ENCODE results near the gene RNPEPL1.
"Not testable (repeated sequence)": the region's sequence is repeated elsewhere in the genome, so short reads cannot be mapped to it uniquely, and the experiment has no call there.

Gene RNPEPL1

GRCh38 chr2:240532031-240532775, 36.1 kb upstream of the RNPEPL1 start:
- POLR2A ChIA-PET = no interaction called here
- TF ChIP-seq TARDBP (IDR thresholded peaks at IDR 0.05) (no peak), LEF1 (IDR thresholded peaks at IDR 0.05; ENCODE audit: borderline replicate concordance) (no peak), FOXK2 (IDR thresholded peaks at IDR 0.05) (no peak), BHLHE40 (IDR thresholded peaks at IDR 0.05; ENCODE audit: borderline replicate concordance) (no peak), ZNF384 (IDR thresholded peaks at IDR 0.05) (no peak), SUZ12 (IDR thresholded peaks at IDR 0.05) (no peak), PKNOX1 (IDR thresholded peaks at IDR 0.05) (no peak)
- CTCF ChIA-PET = no interaction called here
- DNase-seq (ENCODE audit: extremely low spot score) = no peak

GRCh38 chr2:240538031-240538780, 30.1 kb upstream of the RNPEPL1 start:
- no peak for DNase-seq (ENCODE audit: extremely low spot score)
- no peak for TF ChIP-seq SP1 (IDR thresholded peaks at IDR 0.05)
- TF ChIP-seq ZNF384 (IDR thresholded peaks at IDR 0.05) = no peak
- ChIA-PET CTCF (no interaction called here), POLR2A (interaction anchor here (1.0 kb wide), 1 partner anchor 23 kb away, joined by 3 read pairs; no protein-coding TSS in a partner anchor)

GRCh38 chr2:240539101-240539500, 29.2 kb upstream of the RNPEPL1 start:
- POLR2A ChIA-PET = interaction anchor here (1.0 kb wide), 1 partner anchor 22 kb away, joined by 3 read pairs; no protein-coding TSS in a partner anchor
- CTCF ChIA-PET = not testable (repeated sequence)

GRCh38 chr2:240539906-240540305, 28.4 kb upstream of the RNPEPL1 start:
- ChIA-PET CTCF (no interaction called here), POLR2A (no interaction called here)
- TF ChIP-seq ARNT (IDR thresholded peaks at IDR 0.05) (no peak), L3MBTL2 (conservative IDR thresholded peaks at IDR 0.05) (no peak), CTBP1 (IDR thresholded peaks at IDR 0.05; ENCODE audit: borderline replicate concordance) (no peak), ELF4 (IDR thresholded peaks at IDR 0.05) (no peak), NFRKB (IDR thresholded peaks at IDR 0.05) (no peak), FOXA1 (IDR thresholded peaks at IDR 0.05) (no peak), SUZ12 (IDR thresholded peaks at IDR 0.05) (no peak), FOXK2 (IDR thresholded peaks at IDR 0.05) (no peak), TARDBP (IDR thresholded peaks at IDR 0.05) (no peak), PKNOX1 (IDR thresholded peaks at IDR 0.05) (no peak)
- DNase-seq (ENCODE audit: extremely low spot score) = no peak

More at GRCh38 chr2:240539101-240539500, 29.2 kb upstream of the RNPEPL1 start:
- not testable (repeated sequence) for DNase-seq (ENCODE audit: extremely low spot score)

GRCh38 chr2:240551288-240551687, 17.0 kb upstream of the RNPEPL1 start:
- DNase-seq (ENCODE audit: extremely low spot score) = no peak
- TF ChIP-seq SUZ12 (IDR thresholded peaks at IDR 0.05) (no peak), NFRKB (IDR thresholded peaks at IDR 0.05) (no peak), HDGF (IDR thresholded peaks at IDR 0.05; ENCODE audit: borderline replicate concordance) (no peak), L3MBTL2 (conservative IDR thresholded peaks at IDR 0.05) (no peak), BHLHE40 (IDR thresholded peaks at IDR 0.05; ENCODE audit: borderline replicate concordance) (no peak), ZNF384 (IDR thresholded peaks at IDR 0.05) (no peak), TARDBP (IDR thresholded peaks at IDR 0.05) (no peak), PKNOX1 (IDR thresholded peaks at IDR 0.05) (no peak), CTBP1 (IDR thresholded peaks at IDR 0.05; ENCODE audit: borderline replicate concordance) (no peak), ELF4 (IDR thresholded peaks at IDR 0.05) (no peak), SP1 (IDR thresholded peaks at IDR 0.05) (no peak), FOXA1 (IDR thresholded peaks at IDR 0.05) (no peak), LEF1 (IDR thresholded peaks at IDR 0.05; ENCODE audit: borderline replicate concordance) (no peak), FOXM1 (IDR thresholded peaks at IDR 0.05; ENCODE audit: borderline replicate concordance) (no peak), ARNT (IDR thresholded peaks at IDR 0.05) (no peak)
- ChIA-PET POLR2A (no interaction called here), CTCF (interaction anchor here (0.7 kb wide), 1 partner anchor 657 kb away, joined by 3 read pairs; no protein-coding TSS in a partner anchor)

GRCh38 chr2:240551811-240552210, 16.5 kb upstream of the RNPEPL1 start:
- no peak for DNase-seq (ENCODE audit: extremely low spot score)
- TF ChIP-seq BHLHE40 (IDR thresholded peaks at IDR 0.05; ENCODE audit: borderline replicate concordance) (no peak), FOXM1 (IDR thresholded peaks at IDR 0.05; ENCODE audit: borderline replicate concordance) (no peak), L3MBTL2 (conservative IDR thresholded peaks at IDR 0.05) (no peak), PKNOX1 (IDR thresholded peaks at IDR 0.05) (no peak), CTBP1 (IDR thresholded peaks at IDR 0.05; ENCODE audit: borderline replicate concordance) (no peak), HDGF (IDR thresholded peaks at IDR 0.05; ENCODE audit: borderline replicate concordance) (no peak), TARDBP (IDR thresholded peaks at IDR 0.05) (no peak), SP1 (IDR thresholded peaks at IDR 0.05) (no peak), LEF1 (IDR thresholded peaks at IDR 0.05; ENCODE audit: borderline replicate concordance) (no peak), FOXA1 (IDR thresholded peaks at IDR 0.05) (no peak), FOXK2 (IDR thresholded peaks at IDR 0.05) (no peak), ELF4 (IDR thresholded peaks at IDR 0.05) (no peak), NFRKB (IDR thresholded peaks at IDR 0.05) (no peak), SUZ12 (IDR thresholded peaks at IDR 0.05) (no peak), ZNF384 (IDR thresholded peaks at IDR 0.05) (no peak), ARNT (IDR thresholded peaks at IDR 0.05) (no peak)
- CTCF ChIA-PET = no interaction called here
- POLR2A ChIA-PET = no interaction called here
